ENCODE results near the gene MED15.

The MED15 gene

GRCh38 chr22:20554824-20555223, 47.4 kb downstream of the MED15 start:
- DNase-seq, result no peak

GRCh38 chr22:20558534-20558933, 51.1 kb downstream of the MED15 start:
- DNase-seq, result no peak

- DNase-seq, result no peak
Observed at GRCh38 chr22:20559174-20559760, 51.9 kb downstream of the MED15 start.

- no peak for DNase-seq
Observed at GRCh38 chr22:20560716-20561115, 53.3 kb downstream of the MED15 start.

GRCh38 chr22:20561882-20562281, 54.5 kb downstream of the MED15 start:
- no peak for DNase-seq

- no peak for DNase-seq
Observed at GRCh38 chr22:20562607-20563465, 55.4 kb downstream of the MED15 start.

- no peak for DNase-seq
Observed at GRCh38 chr22:20563466-20563906, 56.1 kb downstream of the MED15 start.

- DNase-seq, result no peak
Observed at GRCh38 chr22:20563941-20564371, 56.5 kb downstream of the MED15 start.

GRCh38 chr22:20565079-20565734, 57.8 kb downstream of the MED15 start:
- DNase-seq, result no peak

GRCh38 chr22:20565761-20566160, 58.4 kb downstream of the MED15 start:
- DNase-seq, result no peak

GRCh38 chr22:20566420-20567260, 59.2 kb downstream of the MED15 start:
- DNase-seq, result no peak

- DNase-seq, result no peak
Observed at GRCh38 chr22:20567371-20567847, 60.0 kb downstream of the MED15 start.

GRCh38 chr22:20567993-20568417, 60.6 kb downstream of the MED15 start:
- DNase-seq, result peak; percentile 7

- DNase-seq, result no peak
Observed at GRCh38 chr22:20568502-20569058, 61.2 kb downstream of the MED15 start.

- no peak for DNase-seq
Observed at GRCh38 chr22:20569059-20570058, 61.9 kb downstream of the MED15 start.

GRCh38 chr22:20571078-20571503, 63.7 kb downstream of the MED15 start:
- no peak for DNase-seq

GRCh38 chr22:20571531-20572007, 64.2 kb downstream of the MED15 start:
- peak; percentile 46 for DNase-seq

- no peak for DNase-seq
Observed at GRCh38 chr22:20572132-20572802, 64.9 kb downstream of the MED15 start.

- DNase-seq, result no peak
Observed at GRCh38 chr22:20573176-20573832, 65.9 kb downstream of the MED15 start.
